SH-SY5Y (cell line): ENCODE results near the gene IGSF23.

Experiments
- GATA2 ChIP-seq: IDR thresholded peaks from 2 replicates; pipeline ENCODE4 v1.6.1; 2011; ENCODE audit warnings: mild to moderate bottlenecking, low read depth, low read length
- GATA3 ChIP-seq: IDR thresholded peaks from 2 replicates; pipeline ENCODE4 v1.6.1; 2011; ENCODE audit warnings: low read depth, mild to moderate bottlenecking, low read length, moderate library complexity

GRCh38 chr19:44664976-44665375 lies 51.6 kb downstream of the IGSF23 start:
- no peak for TF ChIP-seq GATA3
- TF ChIP-seq GATA2: no peak
